Measurements from ENCODE around the gene ZNF714. TPM values are rescaled to one million over a fixed set of nuclear protein-coding genes. Genes with fewer than 3 reads are reported as not detected.

Gene ZNF714
- total and polyA plus RNA-seq, 2 of the 8 experiments (the other 6 are each of a cell fraction or from before 2014, with no cell fraction given) = 16.4 to 74.2 TPM

DNA sequence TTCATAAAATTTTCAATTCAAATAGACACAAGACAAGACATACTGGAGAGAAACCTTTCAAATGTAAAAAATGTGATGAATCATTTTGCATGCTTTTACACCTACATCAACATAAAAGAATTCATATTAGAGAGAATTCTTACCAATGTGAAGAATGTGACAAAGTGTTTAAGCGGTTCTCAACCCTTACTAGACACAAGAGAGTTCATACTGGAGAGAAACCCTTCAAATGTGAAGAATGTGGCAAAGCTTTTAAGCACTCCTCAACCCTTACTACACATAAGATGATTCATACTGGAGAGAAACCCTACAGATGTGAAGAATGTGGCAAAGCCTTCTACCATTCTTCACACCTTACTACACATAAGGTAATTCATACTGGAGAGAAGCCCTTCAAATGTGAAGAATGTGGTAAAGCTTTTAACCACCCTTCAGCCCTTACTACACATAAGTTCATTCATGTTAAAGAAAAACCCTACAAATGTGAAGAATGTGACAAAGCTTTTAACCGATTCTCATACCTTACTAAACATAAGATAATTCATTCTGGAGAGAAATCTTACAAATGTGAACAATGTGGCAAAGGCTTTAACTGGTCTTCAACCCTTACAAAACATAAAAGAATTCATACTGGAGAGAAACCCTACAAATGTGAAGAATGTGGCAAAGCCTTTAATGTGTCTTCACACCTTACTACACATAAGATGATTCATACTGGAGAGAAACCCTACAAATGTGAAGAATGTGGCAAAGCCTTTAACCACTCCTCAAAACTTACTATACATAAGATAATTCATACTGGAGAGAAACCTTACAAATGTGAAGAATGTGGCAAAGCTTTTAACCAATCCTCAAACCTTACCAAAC lies 35.3 kb downstream of the ZNF714 start:
- no peaks in the 10 kb centered on the region for H3K9me3 ChIP-seq (ENCODE audit: insufficient read depth in 2 of 2, low read depth in 1 of 2, low read length in 1 of 2)
- no peak for TF ChIP-seq RAD21 (IDR thresholded peaks at IDR 0.05 in 1 of 2, conservative IDR thresholded peaks at IDR 0.05 in 1 of 2; ENCODE audit: low read depth in 2 of 2, low read length in 2 of 2)
- TF ChIP-seq, protein P1, sequence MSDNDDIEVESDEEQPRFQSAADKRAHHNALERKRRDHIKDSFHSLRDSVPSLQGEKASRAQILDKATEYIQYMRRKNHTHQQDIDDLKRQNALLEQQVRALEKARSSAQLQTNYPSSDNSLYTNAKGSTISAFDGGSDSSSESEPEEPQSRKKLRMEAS (IDR thresholded peaks at IDR 0.05) = no peak
- no peak for TF ChIP-seq SIRT6 (IDR thresholded peaks at IDR 0.05; ENCODE audit: low read length)
- no peak for TF ChIP-seq NRF1 (IDR thresholded peaks at IDR 0.05; ENCODE audit: low read depth, low read length)
- no peak for TF ChIP-seq SIN3A (conservative IDR thresholded peaks at IDR 0.05 in 1 of 2, IDR thresholded peaks at IDR 0.05 in 1 of 2; ENCODE audit: low read depth in 1 of 2, low read length in 2 of 2)
- TF ChIP-seq EP300 (IDR thresholded peaks at IDR 0.05; ENCODE audit: borderline replicate concordance in 1 of 2, low read depth in 2 of 2, low read length in 2 of 2) = no peak
- no peak for TF ChIP-seq CEBPB (IDR thresholded peaks at IDR 0.05; ENCODE audit: low read depth, low read length)
- no peak for TF ChIP-seq BCL11A (IDR thresholded peaks at IDR 0.05; ENCODE audit: low read depth in 2 of 2, low read length in 2 of 2)
- no peak for TF ChIP-seq TBP (IDR thresholded peaks at IDR 0.05; ENCODE audit: low read depth, low read length)
- TF ChIP-seq POLR2A (IDR thresholded peaks at IDR 0.05; ENCODE audit: control extremely low read depth in 1 of 2, low read depth in 2 of 2, low read length in 2 of 2) = no peak
- no peak for TF ChIP-seq RXRA (IDR thresholded peaks at IDR 0.05; ENCODE audit: insufficient read depth, low read depth, low read length)

More for the DNA sequence above, 35.3 kb downstream of the ZNF714 start:
- Histone ChIP-seq H3K36me3 (ENCODE audit: control insufficient read depth in 2 of 4, insufficient read depth in 4 of 4, low read length in 3 of 4) (peaks cover 4 to 51% (median 20%) of the 10 kb centered on the region in 4 experiments; a peak in 7 of 8 replicates), H3K27me3 (replicated peaks in 1 of 4; ENCODE audit: control insufficient read depth in 3 of 4, extremely low read depth in 1 of 4, insufficient read depth in 3 of 4, low read length in 3 of 4) (no peaks in the 10 kb centered on the region), H3K14ac (ENCODE audit: insufficient read length) (no peak overlapping the region), H3K23me2 (ENCODE audit: low read depth, low read length) (no peaks in the 10 kb centered on the region), H3K4me2 (ENCODE audit: insufficient read depth in 1 of 2, low read depth in 2 of 2, low read length in 2 of 2) (no peak overlapping the region), H2BK12ac (ENCODE audit: low read depth, low read length) (no peak overlapping the region), H4K8ac (ENCODE audit: extremely low read depth, insufficient read depth, low read length) (no peak overlapping the region), H3K79me1 (ENCODE audit: low read depth, low read length) (no peaks in the 10 kb centered on the region; the same call in 1 of the 2 replicates), H3K27ac (ENCODE audit: low read depth, low read length) (no peak overlapping the region), H2AFZ (ENCODE audit: low read length) (no peak overlapping the region), H3K18ac (ENCODE audit: extremely low read depth, low read length) (no peak overlapping the region), H3K9ac (replicated peaks in 1 of 4; ENCODE audit: extremely low read depth in 1 of 4, low read depth in 3 of 4, low read length in 3 of 4) (no peak overlapping the region), H2AK5ac (ENCODE audit: low read depth, low read length) (no peak overlapping the region), H3K56ac (replicated peaks; ENCODE audit: insufficient read length, low read depth, low read length) (no peak overlapping the region), H4K20me1 (replicated peaks in 1 of 2; ENCODE audit: control insufficient read depth in 1 of 2, insufficient read depth in 2 of 2, low read length in 2 of 2) (no peaks in the 10 kb centered on the region), H3K4ac (replicated peaks; ENCODE audit: insufficient read length, low read depth, low read length) (no peak overlapping the region), H3K4me3 (ENCODE audit: extremely low read depth in 1 of 4, insufficient read depth in 2 of 4, low read depth in 3 of 4, low read length in 4 of 4) (no peak overlapping the region), H4K91ac (replicated peaks; ENCODE audit: insufficient read length, low read length) (no peak overlapping the region), H4K5ac (ENCODE audit: insufficient read length, low read depth, low read length) (no peak overlapping the region), H2BK20ac (ENCODE audit: low read length) (no peak overlapping the region), H2BK120ac (replicated peaks; ENCODE audit: low read depth, low read length) (no peak overlapping the region), H3K79me2 (ENCODE audit: control insufficient read depth in 1 of 2, insufficient read depth in 2 of 2, low read length in 2 of 2) (peaks cover 0 to 6% of the 10 kb centered on the region in 2 experiments; a peak in 1 of 4 replicates), H2BK5ac (ENCODE audit: low read depth, low read length) (no peak overlapping the region), H3K23ac (ENCODE audit: insufficient read length) (no peak overlapping the region), H3K4me1 (replicated peaks in 1 of 4; ENCODE audit: control insufficient read depth in 3 of 4, insufficient read depth in 4 of 4, low read length in 3 of 4) (no peaks in the 10 kb centered on the region), H2BK15ac (ENCODE audit: low read length) (no peak overlapping the region)
- ChIA-PET POLR2A (ENCODE audit: partially characterized antibody) (interaction anchor here (0.8 to 1.0 kb wide), 2 partner anchors 9 to 35 kb away, joined by 3 read pairs; partner anchors contain the start of gene ZNF714), CTCF (ENCODE audit: partially characterized antibody) (no interaction called here)
- 98% methylated on average over 2 of the region's 2 CpGs; no CpG with 5 or more reads in 1 of the 2 experiments for WGBS, 2 experiments (ENCODE audit: extremely low coverage in 1 of 2, insufficient coverage in 1 of 2, insufficient read length in 1 of 2, insufficient replicate concordance in 2 of 2, low coverage in 1 of 2, low lambda C conversion rate in 2 of 2, missing lambda C conversion rate in 1 of 2)
- DNase-seq (ENCODE audit: low read depth in 1 of 2, low spot score in 2 of 2) = no peak
- no peak for FAIRE-seq
